CD4-positive, alpha-beta T cell (primary cell): ENCODE results near the gene POR. TPM values are rescaled to one million over a fixed set of nuclear protein-coding genes. Genes with fewer than 3 reads are reported as not detected.

ENCODE experiments used
- ATAC-seq: fragments of 200-7000 bp; cut with Tn5 transposase; one replicate; pipeline ENCODE4 v1.10.0; 2022; ENCODE audit warnings: mild to moderate bottlenecking; ENCODE audit not compliant: poor library complexity
- CTCF ChIA-PET: fragments of 350-600 bp; sonication (Branson Sonifier 250); formaldehyde crosslinking; loops from one replicate; lab custom pipeline; 2021; ENCODE audit warnings: antibody characterized with exemption, inconsistent platforms; lab: Charles Lee
- POLR2A ChIA-PET: fragments of 350-600 bp; sonication (Branson Sonifier 250); formaldehyde crosslinking; loops from one replicate; lab custom pipeline; 2021; ENCODE audit warnings: antibody characterized with exemption, inconsistent platforms; lab: Charles Lee
- DNase-seq, 14 experiments: peaks; one replicate each; pipeline ENCODE4 v3.0.0-alpha.2; 2013 to 2020; ENCODE audit warnings: mixed read lengths in 2 of 14
- H3K27ac ChIP-seq, 2 donors: one replicate each; pipeline versions ENCODE4 v1.5.1 to v1.7.0; 2013; ENCODE audit warnings: low read length in 2 of 2, low read depth in 1 of 2, mild to moderate bottlenecking in 1 of 2
- H3K27me3 ChIP-seq, 2 experiments: 1 replicate in 1 of 2; 2 replicates in 1 of 2; pipeline versions ENCODE4 v1.6.1 to v1.7.0; 2013; ENCODE audit warnings: low read length in 2 of 2, control low read depth in 1 of 2, mild to moderate bottlenecking in 1 of 2, moderate library complexity in 1 of 2; ENCODE audit not compliant: insufficient read depth in 2 of 2, control insufficient read depth in 1 of 2
- H3K36me3 ChIP-seq: one replicate; pipeline ENCODE4 v1.6.1; 2013; ENCODE audit warnings: low read length, control low read depth; ENCODE audit not compliant: insufficient read depth
- H3K4me1 ChIP-seq: one replicate; pipeline ENCODE4 v1.6.1; 2013; ENCODE audit warnings: low read length, control low read depth; ENCODE audit not compliant: insufficient read depth
- H3K4me3 ChIP-seq: one replicate; pipeline ENCODE4 v1.5.1; 2013; ENCODE audit warnings: mild to moderate bottlenecking, low read length, moderate library complexity
- H3K9me3 ChIP-seq, 2 experiments: 1 replicate in 1 of 2; 2 replicates in 1 of 2; pipeline versions ENCODE4 v1.6.1 to v1.7.0; 2013; ENCODE audit warnings: low read length in 2 of 2, mild to moderate bottlenecking in 2 of 2, control low read depth in 1 of 2, moderate library complexity in 1 of 2; ENCODE audit not compliant: control insufficient read depth in 1 of 2, insufficient read depth in 1 of 2
- H3K27ac Mint-ChIP-seq: one replicate; pipeline ENCODE4 v1.8.0; 2020; ENCODE audit warnings: mixed read lengths
- H3K27me3 Mint-ChIP-seq: one replicate; pipeline ENCODE4 v1.8.0; 2021; ENCODE audit warnings: mixed read lengths
- H3K36me3 Mint-ChIP-seq: one replicate; pipeline ENCODE4 v1.8.0; 2021; ENCODE audit warnings: low read depth, mixed read lengths
- H3K4me1 Mint-ChIP-seq: one replicate; pipeline ENCODE4 v1.8.0; 2021; ENCODE audit warnings: low read depth, mixed read lengths
- H3K4me3 Mint-ChIP-seq: one replicate; pipeline ENCODE4 v1.8.0; 2020; ENCODE audit warnings: mild to moderate bottlenecking, mixed read lengths
- H3K9me3 Mint-ChIP-seq: one replicate; pipeline ENCODE4 v1.8.0; 2020; ENCODE audit warnings: mixed read lengths
- CTCF ChIP-seq: fragments of 200-600 bp; IDR thresholded peaks from one replicate; pipeline ENCODE4 v1.8.0; 2022; ENCODE audit warnings: antibody characterized with exemption, mild to moderate bottlenecking
- intact Hi-C, 2 experiments: fragments of 100-400 bp; cut with DNase I in 1 of 2; cut with micrococcal nuclease in 1 of 2; formaldehyde crosslinking; loops; one replicate each; pipeline versions ENCODE4 v1.15.1 to v1.9.0; 2023 to 2025; cut with DNase I, micrococcal nuclease
- total RNA-seq, 174 experiments: library from RNA in 2 of 174; stranded (reverse) in 2 of 174; gene quantifications; one replicate each; pipeline ENCODE4 v1.2.3 and lab custom pipeline; 2021 to 2026

POR gene
- total RNA-seq, 2 experiments from 2014 or later = 44.2 to 54.8 TPM

- no peak overlapping the region for H3K27ac Mint-ChIP-seq
- peaks cover 60% of the 10 kb centered on the region for H3K36me3 ChIP-seq
- H3K4me1 Mint-ChIP-seq = peaks cover 8% of the 10 kb centered on the region
- DNase-seq (peak in 1 of 14 experiments; percentile 21), ATAC-seq (no peak)
- no peak overlapping the region for H3K4me3 Mint-ChIP-seq
- ChIA-PET POLR2A (no interaction called here), CTCF (no interaction called here)
- no peaks in the 10 kb centered on the region for H3K27me3 Mint-ChIP-seq
- H3K4me3 ChIP-seq = no peak overlapping the region
- intact Hi-C loops = no loop called here
- no peak overlapping the region for H3K27ac ChIP-seq
- H3K27me3 ChIP-seq = no peaks in the 10 kb centered on the region
- H3K36me3 Mint-ChIP-seq = peaks cover 57% of the 10 kb centered on the region
- peaks cover 3% of the 10 kb centered on the region for H3K4me1 ChIP-seq
- TF ChIP-seq CTCF = no peak
- H3K9me3 ChIP-seq = no peaks in the 10 kb centered on the region
- H3K9me3 Mint-ChIP-seq = no peaks in the 10 kb centered on the region
Measured at GRCh38 chr7:75985009-75985517, 70.1 kb downstream of the POR start.

GRCh38 chr7:75985518-75986146 lies 70.7 kb downstream of the POR start:
- H3K4me1 ChIP-seq = peaks cover 3% of the 10 kb centered on the region
- no peaks in the 10 kb centered on the region for H3K9me3 ChIP-seq
- H3K27me3 ChIP-seq = no peaks in the 10 kb centered on the region
- H3K27me3 Mint-ChIP-seq = no peaks in the 10 kb centered on the region
- no peak overlapping the region for H3K27ac Mint-ChIP-seq
- no peak overlapping the region for H3K27ac ChIP-seq
- ChIA-PET CTCF (no interaction called here), POLR2A (no interaction called here)
- no peaks in the 10 kb centered on the region for H3K9me3 Mint-ChIP-seq
- ATAC-seq (no peak), DNase-seq (peak in 1 of 14 experiments; percentile 22)
- H3K4me3 ChIP-seq = no peak overlapping the region
- peaks cover 58% of the 10 kb centered on the region for H3K36me3 Mint-ChIP-seq
- H3K4me1 Mint-ChIP-seq = peaks cover 12% of the 10 kb centered on the region
- TF ChIP-seq CTCF = no peak
- intact Hi-C loops = no loop called here
- no peak overlapping the region for H3K4me3 Mint-ChIP-seq
- H3K36me3 ChIP-seq = peaks cover 56% of the 10 kb centered on the region

- no peak for ATAC-seq
- intact Hi-C loops = no loop called here
- H3K36me3 Mint-ChIP-seq = peaks cover 58% of the 10 kb centered on the region
Measured at GRCh38 chr7:75986147-75986781, 71.3 kb downstream of the POR start.

More at GRCh38 chr7:75986147-75986781, 71.3 kb downstream of the POR start:
- no peaks in the 10 kb centered on the region for H3K27me3 ChIP-seq
- CTCF ChIA-PET = no interaction called here
- no peaks in the 10 kb centered on the region for H3K9me3 ChIP-seq
- POLR2A ChIA-PET = no interaction called here
- Mint-ChIP-seq H3K9me3 (no peaks in the 10 kb centered on the region), H3K4me1 (peaks cover 16% of the 10 kb centered on the region), H3K4me3 (no peak overlapping the region), H3K27ac (no peak overlapping the region), H3K27me3 (no peaks in the 10 kb centered on the region)
- peaks cover 51% of the 10 kb centered on the region for H3K36me3 ChIP-seq
- no peak for TF ChIP-seq CTCF
- DNase-seq = peak in 1 of 14 experiments; percentile 20
- H3K27ac ChIP-seq = no peak overlapping the region
- peaks cover 3% of the 10 kb centered on the region for H3K4me1 ChIP-seq
- no peak overlapping the region for H3K4me3 ChIP-seq
